T-helper 9 cell (primary cell): ENCODE measurements around the gene PEPD.

Experiments
- DNase-seq: peaks from one replicate; pipeline ENCODE4 v3.0.0-alpha.2; 2020

PEPD gene

GRCh38 chr19:33349319-33350289 is 172.0 kb downstream of the PEPD start:
- DNase-seq, result no peak

- DNase-seq, result no peak
Observed at GRCh38 chr19:33348301-33349010, 173.1 kb downstream of the PEPD start.

GRCh38 chr19:33347300-33347699 is 174.3 kb downstream of the PEPD start:
- no peak for DNase-seq

GRCh38 chr19:33346665-33347064 is 174.9 kb downstream of the PEPD start:
- DNase-seq, result no peak

- no peak for DNase-seq
Observed at GRCh38 chr19:33345163-33345562, 176.4 kb downstream of the PEPD start.

- DNase-seq, result no peak
Observed at GRCh38 chr19:33344573-33344925, 177.0 kb downstream of the PEPD start.

GRCh38 chr19:33343859-33344572 is 177.6 kb downstream of the PEPD start:
- no peak for DNase-seq

GRCh38 chr19:33343301-33343700 is 178.3 kb downstream of the PEPD start:
- DNase-seq, result no peak

GRCh38 chr19:33340991-33341390 is 180.6 kb downstream of the PEPD start:
- no peak for DNase-seq

- no peak for DNase-seq
Observed at GRCh38 chr19:33339016-33339984, 182.3 kb downstream of the PEPD start.
